GM13977 (cell line): ENCODE results near the gene HOXA2.

ENCODE experiments used
- DNase-seq: peaks from one replicate; pipeline ENCODE4 v3.0.0; 2012; ENCODE audit warnings: low spot score
- in situ Hi-C: fragments of 300-500 bp; cut with MboI; formaldehyde crosslinking; loops from one replicate; pipeline ENCODE4 v1.12.0; 2022; ENCODE audit warnings: low sequenced_read_pairs, low pct_unique_long_range_greater_than_20kb, mixed read lengths, inconsistent platforms; ENCODE audit not compliant: unreplicated experiment
- TF ChIP-seq, protein P1 (sequence below): IDR thresholded peaks from 2 replicates; pipeline ENCODE4 v1.5.1; 2012; ENCODE audit warnings: mild to moderate bottlenecking, control low read depth; ENCODE audit not compliant: insufficient read depth; ENCODE audit errors: extremely low read depth, missing control alignments

Gene HOXA2

DNA sequence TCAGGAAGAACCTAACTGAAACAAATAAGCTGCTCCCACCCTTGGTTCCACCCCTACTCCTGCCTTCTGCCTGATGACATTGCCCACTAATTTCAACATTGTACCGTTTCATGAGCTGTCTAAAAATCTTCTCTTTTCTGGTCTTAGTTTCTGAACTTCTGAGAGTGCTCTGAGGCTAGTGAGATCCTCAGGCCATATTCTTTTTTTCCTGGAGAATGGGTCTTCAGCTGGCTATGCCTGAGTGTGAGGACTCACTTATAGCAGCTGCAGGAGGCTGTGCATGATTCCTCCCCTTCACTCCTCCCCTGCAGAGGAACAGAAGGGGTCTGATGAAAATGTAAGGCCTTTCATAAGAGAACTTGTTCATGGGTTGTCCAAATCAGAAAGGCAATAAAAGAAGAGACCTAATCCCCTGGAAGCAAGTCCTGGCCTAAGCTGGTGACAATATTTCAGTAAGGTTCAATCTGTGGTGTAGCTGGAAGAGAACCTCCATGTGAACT is 17.0 kb upstream of the HOXA2 start:
- TF ChIP-seq, protein P1, sequence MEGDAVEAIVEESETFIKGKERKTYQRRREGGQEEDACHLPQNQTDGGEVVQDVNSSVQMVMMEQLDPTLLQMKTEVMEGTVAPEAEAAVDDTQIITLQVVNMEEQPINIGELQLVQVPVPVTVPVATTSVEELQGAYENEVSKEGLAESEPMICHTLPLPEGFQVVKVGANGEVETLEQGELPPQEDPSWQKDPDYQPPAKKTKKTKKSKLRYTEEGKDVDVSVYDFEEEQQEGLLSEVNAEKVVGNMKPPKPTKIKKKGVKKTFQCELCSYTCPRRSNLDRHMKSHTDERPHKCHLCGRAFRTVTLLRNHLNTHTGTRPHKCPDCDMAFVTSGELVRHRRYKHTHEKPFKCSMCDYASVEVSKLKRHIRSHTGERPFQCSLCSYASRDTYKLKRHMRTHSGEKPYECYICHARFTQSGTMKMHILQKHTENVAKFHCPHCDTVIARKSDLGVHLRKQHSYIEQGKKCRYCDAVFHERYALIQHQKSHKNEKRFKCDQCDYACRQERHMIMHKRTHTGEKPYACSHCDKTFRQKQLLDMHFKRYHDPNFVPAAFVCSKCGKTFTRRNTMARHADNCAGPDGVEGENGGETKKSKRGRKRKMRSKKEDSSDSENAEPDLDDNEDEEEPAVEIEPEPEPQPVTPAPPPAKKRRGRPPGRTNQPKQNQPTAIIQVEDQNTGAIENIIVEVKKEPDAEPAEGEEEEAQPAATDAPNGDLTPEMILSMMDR, result no peak
- DNase-seq, result no peak
- in situ Hi-C loops, result no loop called here

DNA sequence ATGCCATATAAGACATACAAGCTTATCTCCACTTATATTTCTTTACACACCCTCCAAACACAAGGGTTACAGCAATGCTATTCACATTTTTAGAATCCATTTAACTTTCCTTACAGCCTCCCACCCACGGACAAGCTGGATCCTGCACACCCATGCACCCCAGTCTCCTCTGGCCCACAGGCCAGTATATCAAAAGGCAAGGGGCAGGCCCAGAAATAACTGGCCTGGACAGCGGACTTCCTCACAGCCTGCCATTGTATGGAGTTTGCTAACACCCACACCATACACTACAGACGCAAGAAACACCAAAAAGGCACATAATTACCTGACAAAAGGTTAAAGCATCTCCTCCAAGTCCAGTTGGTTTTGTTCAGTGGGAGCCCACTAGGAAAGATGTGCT is 16.1 kb upstream of the HOXA2 start:
- TF ChIP-seq, protein P1, result no peak
- DNase-seq, result no peak
- in situ Hi-C loops, result no loop called here

DNA sequence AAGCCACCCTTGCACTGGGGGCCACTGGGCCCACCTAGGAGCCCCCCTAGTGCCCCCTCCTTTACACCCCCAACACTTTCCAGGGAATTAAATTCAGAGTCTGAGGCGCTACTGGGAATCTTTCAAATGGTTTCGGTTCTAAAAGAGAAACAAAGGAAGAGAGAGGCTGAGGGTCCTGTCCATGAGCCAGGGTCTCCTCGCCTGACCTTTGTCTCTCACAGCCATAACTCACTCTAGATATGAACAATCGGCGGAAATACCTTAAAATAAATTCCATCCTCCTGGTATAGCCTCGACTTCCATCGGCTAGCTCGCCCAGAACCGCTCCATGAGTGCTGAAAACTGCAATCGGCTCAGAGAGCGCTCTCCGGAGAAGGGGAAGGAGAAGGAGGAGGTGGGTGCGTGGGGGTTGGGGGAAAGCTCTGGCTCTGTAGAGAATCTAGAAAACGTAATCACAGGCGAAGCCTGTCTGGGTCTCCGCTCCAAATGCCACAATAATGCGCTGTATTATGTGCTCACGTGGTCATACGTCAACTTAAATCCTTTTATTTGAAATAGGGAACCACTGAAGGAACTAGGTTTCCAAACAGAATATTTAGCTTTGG is 15.5 kb upstream of the HOXA2 start:
- in situ Hi-C loops, result no loop called here
- no peak for DNase-seq
- TF ChIP-seq, protein P1, result no peak

DNA sequence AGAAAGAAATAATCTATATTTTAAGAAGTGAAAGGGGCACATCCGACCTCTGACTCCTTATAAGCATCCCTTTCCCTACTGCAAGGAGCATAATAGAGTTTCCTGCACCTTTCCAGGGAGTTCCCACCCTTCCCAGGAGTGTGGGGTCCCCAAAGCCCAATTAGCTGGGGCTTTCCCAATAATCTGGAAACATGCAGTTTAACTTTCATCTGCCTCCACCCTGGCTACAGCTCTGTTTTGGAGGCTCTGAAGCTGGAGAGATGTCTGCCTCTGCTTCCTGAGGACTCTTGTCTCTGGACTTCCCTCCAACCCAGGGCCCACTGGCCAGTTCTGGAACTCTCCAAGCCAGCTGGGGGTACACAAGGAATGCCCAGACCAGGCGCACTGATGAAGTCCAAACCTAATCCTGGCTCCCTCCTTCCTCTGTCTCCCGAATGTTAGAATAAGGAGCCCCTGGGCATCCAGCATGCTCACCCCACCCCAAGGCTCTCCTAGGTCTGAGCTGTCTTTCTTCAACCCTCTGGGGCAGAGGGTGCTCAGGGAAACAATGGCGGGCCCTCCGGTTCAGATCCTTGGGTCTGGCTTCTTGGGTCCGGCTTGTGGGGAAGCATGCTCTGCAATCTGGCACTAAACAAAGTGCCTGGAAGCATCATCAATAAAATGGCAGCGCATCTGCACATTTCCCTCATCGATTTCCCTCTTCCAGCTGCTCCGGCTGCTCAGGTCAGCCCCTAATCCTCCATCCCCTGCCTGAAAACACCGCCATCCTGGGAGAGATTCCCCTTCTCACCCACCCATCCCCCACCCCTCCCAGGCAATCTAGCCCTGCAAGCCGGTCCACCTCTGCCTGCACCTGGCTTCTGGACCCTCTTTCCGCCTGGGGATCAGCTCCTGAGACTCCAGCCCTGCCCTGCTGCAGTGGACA is 14.7 kb upstream of the HOXA2 start:
- TF ChIP-seq, protein P1, result no peak
- in situ Hi-C loops, result no loop called here
- no peak for DNase-seq

DNA sequence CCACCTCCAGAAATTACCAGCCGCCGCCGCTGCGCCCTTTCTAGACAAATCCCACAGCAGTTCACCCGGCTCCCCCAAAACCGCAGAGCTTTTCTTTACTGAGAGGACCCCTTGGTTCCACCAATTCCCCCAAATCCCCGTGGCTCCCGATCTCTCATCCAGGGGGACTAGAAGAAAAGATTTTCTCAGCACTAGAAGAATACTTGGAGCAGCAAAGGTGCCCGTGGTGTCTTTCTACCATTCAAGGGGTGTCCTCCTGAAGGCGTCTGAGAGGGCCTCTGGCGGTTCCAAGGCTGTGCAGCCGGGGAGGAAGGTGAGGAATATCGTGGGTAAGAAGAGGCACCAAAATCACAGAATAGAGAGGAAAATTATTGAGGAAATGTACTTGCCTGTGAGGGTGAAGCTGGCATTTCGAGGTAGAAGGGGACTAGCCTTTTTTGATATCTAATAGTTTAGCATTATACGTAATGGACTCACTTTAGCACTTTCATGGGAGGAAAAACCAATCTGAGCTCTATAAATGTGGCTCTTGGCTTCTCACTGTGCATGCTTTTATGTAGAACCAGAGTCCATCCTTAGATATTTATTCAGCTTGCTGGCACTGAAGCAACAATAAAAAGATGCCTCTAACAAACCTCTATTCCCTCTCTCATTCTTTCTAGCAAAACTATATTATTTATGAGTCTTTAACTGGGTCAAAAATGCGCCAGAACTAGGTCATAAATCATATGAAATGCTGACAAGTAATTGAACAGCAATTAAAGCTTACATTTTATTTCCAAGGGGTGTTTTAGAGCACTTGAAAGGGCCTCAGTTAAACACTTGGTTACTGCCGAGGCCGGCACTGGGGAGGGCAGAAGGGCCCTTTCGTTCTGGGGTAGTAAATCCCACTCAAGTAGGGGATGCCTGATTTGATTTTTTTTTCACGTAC is 13.8 kb upstream of the HOXA2 start:
- TF ChIP-seq, protein P1, result no peak
- in situ Hi-C loops, result no loop called here
- DNase-seq, result no peak
